Astrocyte (in vitro differentiated cells and primary cell): ENCODE measurements around the gene CAPN6.

Experiments
- EZH2 ChIP-seq: IDR thresholded peaks from 2 replicates; pipeline ENCODE4 v1.6.1; 2012; ENCODE audit warnings: mild to moderate bottlenecking, low read length, inconsistent platforms; ENCODE audit not compliant: insufficient read depth
- TF ChIP-seq, protein P1 (sequence below): IDR thresholded peaks from 2 replicates; pipeline ENCODE4 v1.5.1; 2011; ENCODE audit warnings: low read depth, mild to moderate bottlenecking, inconsistent platforms, low read length, moderate library complexity; ENCODE audit not compliant: insufficient read depth

GRCh38 chrX:111282991-111283390 is 12.7 kb upstream of the CAPN6 start:
- TF ChIP-seq, protein P1, sequence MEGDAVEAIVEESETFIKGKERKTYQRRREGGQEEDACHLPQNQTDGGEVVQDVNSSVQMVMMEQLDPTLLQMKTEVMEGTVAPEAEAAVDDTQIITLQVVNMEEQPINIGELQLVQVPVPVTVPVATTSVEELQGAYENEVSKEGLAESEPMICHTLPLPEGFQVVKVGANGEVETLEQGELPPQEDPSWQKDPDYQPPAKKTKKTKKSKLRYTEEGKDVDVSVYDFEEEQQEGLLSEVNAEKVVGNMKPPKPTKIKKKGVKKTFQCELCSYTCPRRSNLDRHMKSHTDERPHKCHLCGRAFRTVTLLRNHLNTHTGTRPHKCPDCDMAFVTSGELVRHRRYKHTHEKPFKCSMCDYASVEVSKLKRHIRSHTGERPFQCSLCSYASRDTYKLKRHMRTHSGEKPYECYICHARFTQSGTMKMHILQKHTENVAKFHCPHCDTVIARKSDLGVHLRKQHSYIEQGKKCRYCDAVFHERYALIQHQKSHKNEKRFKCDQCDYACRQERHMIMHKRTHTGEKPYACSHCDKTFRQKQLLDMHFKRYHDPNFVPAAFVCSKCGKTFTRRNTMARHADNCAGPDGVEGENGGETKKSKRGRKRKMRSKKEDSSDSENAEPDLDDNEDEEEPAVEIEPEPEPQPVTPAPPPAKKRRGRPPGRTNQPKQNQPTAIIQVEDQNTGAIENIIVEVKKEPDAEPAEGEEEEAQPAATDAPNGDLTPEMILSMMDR = no peak
- no peak for TF ChIP-seq EZH2
